GM12873 (cell line): ENCODE measurements around the gene CPNE2.

Source experiments
- CTCF ChIP-seq: IDR thresholded peaks from 2 replicates; pipeline ENCODE4 v1.5.1; 2012; ENCODE audit warnings: low read depth, mild to moderate bottlenecking, moderate library complexity, low read length, control low read depth; ENCODE audit not compliant: insufficient read depth; ENCODE audit errors: missing control alignments

The CPNE2 gene

GRCh38 chr16:57184887-57185445 lies 92.6 kb downstream of the CPNE2 start:
- TF ChIP-seq CTCF: no peak

- TF ChIP-seq CTCF: no peak
These were observed 93.1 kb downstream of the CPNE2 start for GRCh38 chr16:57185446-57185944.

GRCh38 chr16:57185945-57186871 lies 93.8 kb downstream of the CPNE2 start, which contains the start of the genes PSME3IP1 and RSPRY1:
Gene PSME3IP1, minus strand, starts transcription at chr16:57186039. Its CDS starts 12,185 bp downstream, at chr16:57173854.
Gene RSPRY1, plus strand, starts transcription at chr16:57186329. Its CDS starts 18,330 bp downstream, at chr16:57204659.
- no peak for TF ChIP-seq CTCF

- no peak for TF ChIP-seq CTCF
These were observed 94.8 kb downstream of the CPNE2 start for GRCh38 chr16:57186872-57187854.

- TF ChIP-seq CTCF: no peak
These were observed 96.3 kb downstream of the CPNE2 start for GRCh38 chr16:57188711-57189002.

- TF ChIP-seq CTCF: no peak
These were observed 97.8 kb downstream of the CPNE2 start for GRCh38 chr16:57190136-57190535.
